Gastroesophageal sphincter (tissue), 3 donors: ENCODE results near the gene PCSK7.

Experiments used
- CTCF ChIP-seq, 4 experiments: fragments of 200-600 bp in 2 of 4; fragments of 450-650 bp in 2 of 4; sonication (generic) in 1 of 4; IDR thresholded peaks; one replicate each; pipeline ENCODE4 v1.5.1; 2017 to 2019; ENCODE audit warnings: antibody characterized with exemption in 4 of 4, mild to moderate bottlenecking in 2 of 4, moderate library complexity in 2 of 4
- POLR2A ChIP-seq, 2 donors: fragments of 450-650 bp; IDR thresholded peaks; one replicate each; pipeline ENCODE4 v1.6.1; 2017; ENCODE audit warnings: antibody characterized with exemption in 2 of 2, mild to moderate bottlenecking in 2 of 2, moderate library complexity in 1 of 2
- POLR2AphosphoS5 ChIP-seq: sonication (generic); formaldehyde crosslinking; IDR thresholded peaks from one replicate; pipeline ENCODE4 v1.6.1; 2017; ENCODE audit warnings: antibody characterized with exemption

DNA sequence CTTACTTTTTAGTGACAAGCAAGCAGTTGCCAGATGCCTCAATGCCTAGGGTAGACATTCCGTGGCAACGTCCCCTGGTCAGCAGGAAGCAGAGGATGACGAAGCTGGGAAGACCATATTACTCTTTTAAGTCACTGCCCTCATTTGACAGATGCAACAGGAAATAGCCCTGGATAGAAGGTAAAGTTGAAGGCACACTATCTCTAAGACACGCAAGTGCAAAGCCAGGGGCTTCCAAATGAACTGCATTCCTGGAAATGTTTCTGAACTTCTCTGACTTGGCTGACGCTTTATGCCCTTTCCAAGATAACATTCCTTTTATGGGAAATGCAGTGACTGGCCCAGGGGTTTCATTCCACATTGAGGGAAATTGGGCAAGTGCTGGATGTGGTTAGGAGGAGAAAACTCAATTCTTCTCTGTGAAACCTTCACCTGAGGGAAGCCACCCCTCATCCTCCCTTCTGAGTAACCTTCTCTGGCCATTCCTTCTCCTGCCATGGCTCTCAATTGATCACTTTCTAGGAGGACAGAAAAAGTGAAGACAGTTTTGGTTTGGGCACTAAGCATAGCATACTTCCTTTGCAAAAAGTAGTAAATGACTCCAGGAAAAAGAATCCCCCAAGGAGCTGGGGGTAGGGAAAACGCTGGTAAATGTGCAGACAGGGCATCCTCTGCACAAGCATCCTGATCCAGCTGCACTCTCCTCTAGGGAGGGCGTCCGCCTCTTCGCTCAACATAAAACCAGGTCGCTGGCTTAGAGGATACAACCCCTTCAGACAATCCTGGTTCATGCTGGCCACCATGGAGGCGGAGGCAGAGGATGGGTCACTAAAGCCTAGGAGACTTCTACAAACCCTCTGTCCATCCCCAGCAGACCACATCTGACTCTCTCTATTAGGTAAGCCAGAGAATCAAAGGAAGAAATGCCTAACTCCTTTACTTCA, 14.5 kb downstream of the PCSK7 start:
- TF ChIP-seq CTCF (IDR thresholded peaks at IDR 0.05) (no peak), POLR2AphosphoS5 (no peak), POLR2A (IDR thresholded peaks at IDR 0.05) (no peak)
